WTC11 (cell line): Measurements from ENCODE around the gene ZNF584. TPM values are rescaled to one million over a fixed set of nuclear protein-coding genes. Genes with fewer than 3 reads are reported as not detected.

Experiments used
- CBFB ChIP-seq: sonication (generic); formaldehyde crosslinking; IDR thresholded peaks from 2 replicates; pipeline ENCODE4 v1.8.1; 2022; ENCODE audit warnings: mild to moderate bottlenecking, low read depth, missing genetic modification reagents
- CREM ChIP-seq: sonication (generic); formaldehyde crosslinking; IDR thresholded peaks from 2 replicates; pipeline ENCODE4 v1.8.1; 2022; ENCODE audit warnings: mild to moderate bottlenecking, missing genetic modification reagents, moderate library complexity
- EMX1 ChIP-seq: fragments of 250-450 bp; sonication (Bioruptor Pico); IDR thresholded peaks from 2 replicates; pipeline ENCODE4 v1.8.0; 2021; ENCODE audit warnings: mild to moderate bottlenecking
- ETV6 ChIP-seq: sonication (generic); formaldehyde crosslinking; IDR thresholded peaks from 2 replicates; pipeline ENCODE4 v1.8.1; 2022; ENCODE audit warnings: mild to moderate bottlenecking, missing genetic modification reagents
- FOXJ3 ChIP-seq: sonication (generic); formaldehyde crosslinking; IDR thresholded peaks from 2 replicates; pipeline ENCODE4 v1.9.0; 2021; ENCODE audit warnings: missing genetic modification reagents, mild to moderate bottlenecking, borderline replicate concordance
- FOXK1 ChIP-seq: sonication (generic); formaldehyde crosslinking; IDR thresholded peaks from 2 replicates; pipeline ENCODE4 v1.8.0; 2022; ENCODE audit warnings: mild to moderate bottlenecking, moderate library complexity, missing genetic modification reagents
- KAT7 ChIP-seq: sonication (generic); formaldehyde crosslinking; IDR thresholded peaks from 2 replicates; pipeline ENCODE4 v1.8.1; 2023; ENCODE audit warnings: missing genetic modification reagents, mild to moderate bottlenecking, borderline replicate concordance
- NFE2L1 ChIP-seq: sonication (generic); formaldehyde crosslinking; IDR thresholded peaks from 2 replicates; pipeline ENCODE4 v1.8.1; 2023; ENCODE audit warnings: missing genetic modification reagents
- PREB ChIP-seq: sonication (generic); formaldehyde crosslinking; IDR thresholded peaks from 2 replicates; pipeline ENCODE4 v1.8.1; 2022; ENCODE audit warnings: mild to moderate bottlenecking, missing genetic modification reagents, moderate library complexity, borderline replicate concordance
- TEAD1 ChIP-seq: sonication (generic); formaldehyde crosslinking; IDR thresholded peaks from 2 replicates; pipeline ENCODE4 v1.8.0; 2022; ENCODE audit warnings: mild to moderate bottlenecking, missing genetic modification reagents
- USF2 ChIP-seq: sonication (generic); formaldehyde crosslinking; IDR thresholded peaks from 2 replicates; pipeline ENCODE4 v1.8.1; 2023; ENCODE audit warnings: mild to moderate bottlenecking, missing genetic modification reagents, moderate library complexity
- ZNF121 ChIP-seq: sonication (generic); formaldehyde crosslinking; IDR thresholded peaks from 2 replicates; pipeline ENCODE4 v1.8.0; 2023; ENCODE audit warnings: missing genetic modification reagents
- ZNF281 ChIP-seq: sonication (generic); formaldehyde crosslinking; IDR thresholded peaks from 2 replicates; pipeline ENCODE4 v1.8.0; 2023; ENCODE audit warnings: mild to moderate bottlenecking, missing genetic modification reagents
- ZNF416 ChIP-seq: fragments of 250-450 bp; sonication (Bioruptor Pico); IDR thresholded peaks from 2 replicates; pipeline ENCODE4 v1.9.0; 2021; ENCODE audit warnings: mild to moderate bottlenecking, inconsistent platforms
- ZNF671 ChIP-seq: fragments of 250-450 bp; sonication (Bioruptor Pico); IDR thresholded peaks from 2 replicates; pipeline ENCODE4 v1.8.0; 2021; ENCODE audit warnings: mild to moderate bottlenecking
- total RNA-seq: library from RNA; stranded (reverse); gene quantifications from 3 replicates; pipeline ENCODE4 v1.2.3, GENCODE V29; 2021
- TF ChIP-seq, protein P1 (sequence below): sonication (generic); formaldehyde crosslinking; IDR thresholded peaks from 2 replicates; pipeline ENCODE4 v1.8.0; 2023; ENCODE audit warnings: missing genetic modification reagents
- TF ChIP-seq, protein P2 (sequence below): sonication (generic); formaldehyde crosslinking; IDR thresholded peaks from 2 replicates; pipeline ENCODE4 v1.8.1; 2022; ENCODE audit warnings: low read depth, missing genetic modification reagents, borderline replicate concordance
- TF ChIP-seq, protein P3 (sequence below): sonication (generic); formaldehyde crosslinking; IDR thresholded peaks from 2 replicates; pipeline ENCODE4 v1.8.1; 2022; ENCODE audit warnings: mild to moderate bottlenecking, moderate library complexity, missing genetic modification reagents
- TF ChIP-seq, protein P4 (sequence below): sonication (generic); formaldehyde crosslinking; conservative IDR thresholded peaks from 2 replicates; pipeline ENCODE4 v1.8.1; 2023; ENCODE audit warnings: mild to moderate bottlenecking, low read depth, missing genetic modification reagents, moderate library complexity
- TF ChIP-seq, protein P5 (sequence below): sonication (generic); formaldehyde crosslinking; IDR thresholded peaks from 2 replicates; pipeline ENCODE4 v1.8.0; 2023; ENCODE audit warnings: missing genetic modification reagents, mild to moderate bottlenecking, borderline replicate concordance

The ZNF584 gene
- total RNA-seq, 1 experiment from 2014 or later, result 6.8 TPM

DNA sequence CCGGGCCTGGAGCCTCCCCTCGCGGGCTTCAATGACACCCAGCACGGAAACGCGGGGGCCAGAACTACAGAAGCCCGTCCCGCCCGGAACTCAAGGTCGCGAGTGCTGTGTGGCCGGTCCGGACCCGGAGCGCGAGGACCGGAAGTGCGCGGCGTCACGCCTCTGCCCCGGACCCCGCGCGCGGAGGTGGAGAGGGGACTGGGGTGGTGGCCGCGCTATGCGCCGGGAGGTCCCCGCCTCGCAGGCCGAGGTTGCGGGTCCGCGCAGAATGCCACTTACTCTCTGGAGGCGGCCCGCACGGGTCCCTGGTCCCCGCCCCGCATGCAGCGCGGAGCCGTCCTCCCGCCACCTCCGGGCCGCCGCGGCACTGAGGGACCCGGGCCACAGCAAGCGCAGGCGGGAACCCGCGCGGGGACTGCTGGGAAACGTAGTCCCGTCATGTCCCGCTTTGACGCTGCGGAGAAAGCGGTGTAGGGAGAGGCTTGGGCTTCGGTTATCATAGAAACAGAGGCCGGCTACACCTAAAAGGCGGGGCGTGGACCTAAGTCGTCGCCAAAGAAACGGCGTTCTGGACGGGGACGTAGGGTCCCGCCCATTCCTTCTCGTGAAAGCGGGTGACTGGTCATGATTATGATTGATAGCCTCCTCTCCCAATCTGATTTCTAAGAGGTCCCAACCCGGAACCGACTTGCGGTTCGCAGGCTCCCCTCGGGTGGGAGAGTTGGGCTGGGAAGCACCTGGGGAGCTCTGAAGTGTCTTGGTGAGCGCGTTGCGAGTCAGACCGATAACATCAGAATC, 27.6 kb upstream of the ZNF584 start, which contains the start of gene ZNF837 (continued):
- TF ChIP-seq PREB (CRISPR knock-in tag) (0 out of 2 replicates have a peak, but pooled peaks have one; percentile 19), USF2 (peak; percentile 68), ETV6 (CRISPR knock-in tag) (peak; percentile 80; the same call in 1 of the 2 replicates), ZNF281 (CRISPR knock-in tag) (0 out of 2 replicates have a peak, but pooled peaks have one; percentile 51), CREM (CRISPR knock-in tag) (peak; percentile 90), TEAD1 (CRISPR knock-in tag) (0 out of 2 replicates have a peak, but pooled peaks have one; percentile 56), EMX1 (CRISPR knock-in tag) (peak; percentile 73; the same call in 1 of the 2 replicates), FOXK1 (CRISPR knock-in tag) (peak; percentile 89), CBFB (CRISPR knock-in tag) (peak; percentile 90; the same call in 1 of the 2 replicates), ZNF121 (CRISPR knock-in tag) (no peak), NFE2L1 (peak; percentile 84), KAT7 (CRISPR knock-in tag) (0 out of 2 replicates have a peak, but pooled peaks have one; percentile 90), FOXJ3 (CRISPR knock-in tag) (no peak), ZNF671 (CRISPR knock-in tag) (no peak), ZNF416 (CRISPR knock-in tag) (peak; percentile 72; the same call in 1 of the 2 replicates)
- TF ChIP-seq, protein P1, sequence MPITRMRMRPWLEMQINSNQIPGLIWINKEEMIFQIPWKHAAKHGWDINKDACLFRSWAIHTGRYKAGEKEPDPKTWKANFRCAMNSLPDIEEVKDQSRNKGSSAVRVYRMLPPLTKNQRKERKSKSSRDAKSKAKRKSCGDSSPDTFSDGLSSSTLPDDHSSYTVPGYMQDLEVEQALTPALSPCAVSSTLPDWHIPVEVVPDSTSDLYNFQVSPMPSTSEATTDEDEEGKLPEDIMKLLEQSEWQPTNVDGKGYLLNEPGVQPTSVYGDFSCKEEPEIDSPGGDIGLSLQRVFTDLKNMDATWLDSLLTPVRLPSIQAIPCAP (CRISPR knock-in tag), result peak; percentile 85; the same call in 1 of the 2 replicates
- TF ChIP-seq, protein P2, sequence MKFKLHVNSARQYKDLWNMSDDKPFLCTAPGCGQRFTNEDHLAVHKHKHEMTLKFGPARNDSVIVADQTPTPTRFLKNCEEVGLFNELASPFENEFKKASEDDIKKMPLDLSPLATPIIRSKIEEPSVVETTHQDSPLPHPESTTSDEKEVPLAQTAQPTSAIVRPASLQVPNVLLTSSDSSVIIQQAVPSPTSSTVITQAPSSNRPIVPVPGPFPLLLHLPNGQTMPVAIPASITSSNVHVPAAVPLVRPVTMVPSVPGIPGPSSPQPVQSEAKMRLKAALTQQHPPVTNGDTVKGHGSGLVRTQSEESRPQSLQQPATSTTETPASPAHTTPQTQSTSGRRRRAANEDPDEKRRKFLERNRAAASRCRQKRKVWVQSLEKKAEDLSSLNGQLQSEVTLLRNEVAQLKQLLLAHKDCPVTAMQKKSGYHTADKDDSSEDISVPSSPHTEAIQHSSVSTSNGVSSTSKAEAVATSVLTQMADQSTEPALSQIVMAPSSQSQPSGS, result 0 out of 2 replicates have a peak, but pooled peaks have one; percentile 70
- TF ChIP-seq, protein P3, sequence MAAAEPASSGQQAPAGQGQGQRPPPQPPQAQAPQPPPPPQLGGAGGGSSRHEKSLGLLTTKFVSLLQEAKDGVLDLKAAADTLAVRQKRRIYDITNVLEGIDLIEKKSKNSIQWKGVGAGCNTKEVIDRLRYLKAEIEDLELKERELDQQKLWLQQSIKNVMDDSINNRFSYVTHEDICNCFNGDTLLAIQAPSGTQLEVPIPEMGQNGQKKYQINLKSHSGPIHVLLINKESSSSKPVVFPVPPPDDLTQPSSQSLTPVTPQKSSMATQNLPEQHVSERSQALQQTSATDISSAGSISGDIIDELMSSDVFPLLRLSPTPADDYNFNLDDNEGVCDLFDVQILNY (CRISPR knock-in tag), result peak; percentile 97
- TF ChIP-seq, protein P4, sequence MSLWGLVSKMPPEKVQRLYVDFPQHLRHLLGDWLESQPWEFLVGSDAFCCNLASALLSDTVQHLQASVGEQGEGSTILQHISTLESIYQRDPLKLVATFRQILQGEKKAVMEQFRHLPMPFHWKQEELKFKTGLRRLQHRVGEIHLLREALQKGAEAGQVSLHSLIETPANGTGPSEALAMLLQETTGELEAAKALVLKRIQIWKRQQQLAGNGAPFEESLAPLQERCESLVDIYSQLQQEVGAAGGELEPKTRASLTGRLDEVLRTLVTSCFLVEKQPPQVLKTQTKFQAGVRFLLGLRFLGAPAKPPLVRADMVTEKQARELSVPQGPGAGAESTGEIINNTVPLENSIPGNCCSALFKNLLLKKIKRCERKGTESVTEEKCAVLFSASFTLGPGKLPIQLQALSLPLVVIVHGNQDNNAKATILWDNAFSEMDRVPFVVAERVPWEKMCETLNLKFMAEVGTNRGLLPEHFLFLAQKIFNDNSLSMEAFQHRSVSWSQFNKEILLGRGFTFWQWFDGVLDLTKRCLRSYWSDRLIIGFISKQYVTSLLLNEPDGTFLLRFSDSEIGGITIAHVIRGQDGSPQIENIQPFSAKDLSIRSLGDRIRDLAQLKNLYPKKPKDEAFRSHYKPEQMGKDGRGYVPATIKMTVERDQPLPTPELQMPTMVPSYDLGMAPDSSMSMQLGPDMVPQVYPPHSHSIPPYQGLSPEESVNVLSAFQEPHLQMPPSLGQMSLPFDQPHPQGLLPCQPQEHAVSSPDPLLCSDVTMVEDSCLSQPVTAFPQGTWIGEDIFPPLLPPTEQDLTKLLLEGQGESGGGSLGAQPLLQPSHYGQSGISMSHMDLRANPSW (CRISPR knock-in tag), result no peak
- TF ChIP-seq, protein P5, sequence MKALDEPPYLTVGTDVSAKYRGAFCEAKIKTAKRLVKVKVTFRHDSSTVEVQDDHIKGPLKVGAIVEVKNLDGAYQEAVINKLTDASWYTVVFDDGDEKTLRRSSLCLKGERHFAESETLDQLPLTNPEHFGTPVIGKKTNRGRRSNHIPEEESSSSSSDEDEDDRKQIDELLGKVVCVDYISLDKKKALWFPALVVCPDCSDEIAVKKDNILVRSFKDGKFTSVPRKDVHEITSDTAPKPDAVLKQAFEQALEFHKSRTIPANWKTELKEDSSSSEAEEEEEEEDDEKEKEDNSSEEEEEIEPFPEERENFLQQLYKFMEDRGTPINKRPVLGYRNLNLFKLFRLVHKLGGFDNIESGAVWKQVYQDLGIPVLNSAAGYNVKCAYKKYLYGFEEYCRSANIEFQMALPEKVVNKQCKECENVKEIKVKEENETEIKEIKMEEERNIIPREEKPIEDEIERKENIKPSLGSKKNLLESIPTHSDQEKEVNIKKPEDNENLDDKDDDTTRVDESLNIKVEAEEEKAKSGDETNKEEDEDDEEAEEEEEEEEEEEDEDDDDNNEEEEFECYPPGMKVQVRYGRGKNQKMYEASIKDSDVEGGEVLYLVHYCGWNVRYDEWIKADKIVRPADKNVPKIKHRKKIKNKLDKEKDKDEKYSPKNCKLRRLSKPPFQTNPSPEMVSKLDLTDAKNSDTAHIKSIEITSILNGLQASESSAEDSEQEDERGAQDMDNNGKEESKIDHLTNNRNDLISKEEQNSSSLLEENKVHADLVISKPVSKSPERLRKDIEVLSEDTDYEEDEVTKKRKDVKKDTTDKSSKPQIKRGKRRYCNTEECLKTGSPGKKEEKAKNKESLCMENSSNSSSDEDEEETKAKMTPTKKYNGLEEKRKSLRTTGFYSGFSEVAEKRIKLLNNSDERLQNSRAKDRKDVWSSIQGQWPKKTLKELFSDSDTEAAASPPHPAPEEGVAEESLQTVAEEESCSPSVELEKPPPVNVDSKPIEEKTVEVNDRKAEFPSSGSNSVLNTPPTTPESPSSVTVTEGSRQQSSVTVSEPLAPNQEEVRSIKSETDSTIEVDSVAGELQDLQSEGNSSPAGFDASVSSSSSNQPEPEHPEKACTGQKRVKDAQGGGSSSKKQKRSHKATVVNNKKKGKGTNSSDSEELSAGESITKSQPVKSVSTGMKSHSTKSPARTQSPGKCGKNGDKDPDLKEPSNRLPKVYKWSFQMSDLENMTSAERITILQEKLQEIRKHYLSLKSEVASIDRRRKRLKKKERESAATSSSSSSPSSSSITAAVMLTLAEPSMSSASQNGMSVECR (CRISPR knock-in tag), result peak; percentile 95; the same call in 1 of the 2 replicates
